Measurements from ENCODE around the gene FKBP1A. TPM values are rescaled to one million over a fixed set of nuclear protein-coding genes. Genes with fewer than 3 reads are reported as not detected.
A peak's percentile ranks its signal among the peaks of the same experiment; 100 is the strongest.
"Not testable (repeated sequence)": the region's sequence is repeated elsewhere in the genome, so short reads cannot be mapped to it uniquely, and the experiment has no call there.

Gene FKBP1A
- polyA plus RNA-seq, 3 donors = 324 to 402 (median 371) TPM

- DNase-seq (ENCODE audit: extremely low read depth in 1 of 11, low read depth in 9 of 11, low spot score in 4 of 11) = no peak
Measured at GRCh38 chr20:1427457-1428054, 34.7 kb upstream of the FKBP1A start.

GRCh38 chr20:1426231-1426849 is 33.5 kb upstream of the FKBP1A start:
- no peak for DNase-seq (ENCODE audit: extremely low read depth in 1 of 11, low read depth in 9 of 11, low spot score in 4 of 11)

GRCh38 chr20:1424336-1424735 is 31.5 kb upstream of the FKBP1A start:
- no peak for DNase-seq (ENCODE audit: extremely low read depth in 1 of 11, low read depth in 9 of 11, low spot score in 4 of 11)

- peak in 6 of 11 donors; percentile 17 to 50 (median 36) for DNase-seq (ENCODE audit: extremely low read depth in 1 of 11, low read depth in 9 of 11, low spot score in 4 of 11)
Measured at GRCh38 chr20:1423625-1424106, 30.8 kb upstream of the FKBP1A start.

- DNase-seq (ENCODE audit: extremely low read depth in 1 of 11, low read depth in 9 of 11, low spot score in 4 of 11) = no peak
Measured at GRCh38 chr20:1423206-1423605, 30.4 kb upstream of the FKBP1A start.

GRCh38 chr20:1422753-1423152 is 29.9 kb upstream of the FKBP1A start:
- no peak for DNase-seq (ENCODE audit: extremely low read depth in 1 of 11, low read depth in 9 of 11, low spot score in 4 of 11)

- no peak for DNase-seq (ENCODE audit: extremely low read depth in 1 of 11, low read depth in 9 of 11, low spot score in 4 of 11)
Measured at GRCh38 chr20:1420066-1420465, 27.2 kb upstream of the FKBP1A start.

- DNase-seq (ENCODE audit: extremely low read depth in 1 of 11, low read depth in 9 of 11, low spot score in 4 of 11) = no peak
Measured at GRCh38 chr20:1418350-1418749, 25.5 kb upstream of the FKBP1A start.

- DNase-seq (ENCODE audit: extremely low read depth in 1 of 11, low read depth in 9 of 11, low spot score in 4 of 11) = no peak
Measured at GRCh38 chr20:1417790-1418189, 24.9 kb upstream of the FKBP1A start.

- no peak for DNase-seq (ENCODE audit: extremely low read depth in 1 of 11, low read depth in 9 of 11, low spot score in 4 of 11)
Measured at GRCh38 chr20:1417273-1417672, 24.4 kb upstream of the FKBP1A start.

- DNase-seq (ENCODE audit: extremely low read depth in 1 of 11, low read depth in 9 of 11, low spot score in 4 of 11) = no peak
Measured at GRCh38 chr20:1415667-1416468, 23.0 kb upstream of the FKBP1A start.

GRCh38 chr20:1414982-1415381 is 22.1 kb upstream of the FKBP1A start:
- no peak for DNase-seq (ENCODE audit: extremely low read depth in 1 of 11, low read depth in 9 of 11, low spot score in 4 of 11)

GRCh38 chr20:1405801-1406200 is 12.9 kb upstream of the FKBP1A start:
- DNase-seq (ENCODE audit: extremely low read depth in 1 of 11, low read depth in 9 of 11, low spot score in 4 of 11) = no peak

GRCh38 chr20:1403624-1404023 is 10.8 kb upstream of the FKBP1A start:
- no peak for DNase-seq (ENCODE audit: extremely low read depth in 1 of 11, low read depth in 9 of 11, low spot score in 4 of 11)

GRCh38 chr20:1402149-1402548 is 9.3 kb upstream of the FKBP1A start:
- no peak for DNase-seq (ENCODE audit: extremely low read depth in 1 of 11, low read depth in 9 of 11, low spot score in 4 of 11)

GRCh38 chr20:1401451-1401907 is 8.6 kb upstream of the FKBP1A start:
- DNase-seq (ENCODE audit: extremely low read depth in 1 of 11, low read depth in 9 of 11, low spot score in 4 of 11) = no peak

- DNase-seq (ENCODE audit: extremely low read depth in 1 of 11, low read depth in 9 of 11, low spot score in 4 of 11) = peak in 1 of 11 donors; percentile 63
Measured at GRCh38 chr20:1399678-1400366, 7.0 kb upstream of the FKBP1A start.

GRCh38 chr20:1398185-1398584 is 5.3 kb upstream of the FKBP1A start:
- not testable (repeated sequence) for DNase-seq (ENCODE audit: extremely low read depth in 1 of 11, low read depth in 9 of 11, low spot score in 4 of 11)

- DNase-seq (ENCODE audit: extremely low read depth in 1 of 11, low read depth in 9 of 11, low spot score in 4 of 11) = no peak
Measured at GRCh38 chr20:1397710-1398109, 4.9 kb upstream of the FKBP1A start.

Data from renal cortex interstitium (tissue), 11 donors.